Activated naive CD4-positive, alpha-beta T cell treated with Interleukin-2 at 50 U/mL for 16 hours (primary cell): ENCODE measurements around the gene CCDC91.
"Not testable (repeated sequence)": the region's sequence is repeated elsewhere in the genome, so short reads cannot be mapped to it uniquely, and the experiment has no call there.

Source experiments
- DNase-seq: peaks from one replicate; pipeline ENCODE4 v3.0.0-alpha.2; 2020

The CCDC91 gene

DNA sequence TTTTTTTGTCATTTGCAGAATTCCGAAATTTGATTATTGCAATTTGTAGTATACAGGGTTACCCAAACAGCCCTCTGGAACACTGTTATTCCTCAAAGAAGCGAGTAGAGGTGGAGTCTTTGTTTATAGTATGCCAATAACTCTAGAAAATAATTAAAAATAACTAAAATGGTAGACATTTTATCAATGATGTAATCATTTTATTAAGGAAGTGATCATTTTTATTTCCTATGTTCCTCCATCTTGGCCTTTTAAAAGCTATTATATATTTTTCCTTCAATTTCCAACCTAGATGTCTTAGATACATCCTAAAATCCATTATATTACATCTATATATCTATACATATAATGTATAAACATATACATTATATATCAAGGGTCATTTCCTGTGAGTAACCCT lies 106.0 kb downstream of the CCDC91 start:
- no peak for DNase-seq

GRCh38 chr12:28303192-28303591 lies 112.9 kb downstream of the CCDC91 start:
- no peak for DNase-seq

- DNase-seq: no peak
Measured at GRCh38 chr12:28306535-28306934, 116.3 kb downstream of the CCDC91 start.

DNA sequence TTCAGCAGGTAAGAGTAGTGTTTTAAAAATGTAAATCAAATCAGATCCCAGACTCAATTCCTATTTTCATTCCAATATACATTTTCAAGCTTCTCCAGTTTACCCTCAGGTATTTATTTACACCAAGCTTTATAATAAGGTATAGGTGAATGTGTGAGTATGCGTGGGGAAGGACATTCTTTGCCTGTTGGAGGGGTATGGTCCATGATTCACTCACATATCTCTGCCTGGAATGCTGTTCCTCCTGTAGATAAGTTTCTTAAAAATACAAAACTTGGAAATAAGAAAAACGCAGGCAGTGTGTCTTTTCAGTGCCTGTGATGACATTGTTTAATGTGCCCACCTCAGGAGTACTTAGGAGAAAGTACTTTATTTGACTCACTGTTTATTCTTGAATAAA lies 118.6 kb downstream of the CCDC91 start:
- no peak for DNase-seq

- DNase-seq: no peak
Measured at GRCh38 chr12:28313631-28314030, 123.4 kb downstream of the CCDC91 start.

GRCh38 chr12:28316049-28316448 lies 125.8 kb downstream of the CCDC91 start:
- no peak for DNase-seq

DNA sequence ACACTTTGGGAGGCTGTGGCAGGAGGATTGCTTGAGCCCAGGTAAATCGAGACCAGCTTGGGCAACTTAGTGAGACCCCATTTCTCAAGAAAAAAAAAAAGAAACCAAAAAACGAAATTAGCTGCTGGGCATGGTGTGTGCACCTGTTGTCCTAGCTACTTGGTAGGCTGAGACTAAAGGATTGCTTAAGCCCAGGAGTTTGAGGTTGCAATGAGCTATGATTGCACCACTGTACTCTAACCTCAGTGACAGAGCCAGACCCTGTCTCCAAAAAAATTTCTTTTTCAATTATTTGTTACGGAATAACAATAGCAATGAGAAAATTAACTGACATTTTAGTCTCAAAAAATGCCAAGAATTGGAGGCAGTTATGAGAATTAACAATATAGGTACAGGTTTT lies 128.0 kb downstream of the CCDC91 start:
- no peak for DNase-seq

DNA sequence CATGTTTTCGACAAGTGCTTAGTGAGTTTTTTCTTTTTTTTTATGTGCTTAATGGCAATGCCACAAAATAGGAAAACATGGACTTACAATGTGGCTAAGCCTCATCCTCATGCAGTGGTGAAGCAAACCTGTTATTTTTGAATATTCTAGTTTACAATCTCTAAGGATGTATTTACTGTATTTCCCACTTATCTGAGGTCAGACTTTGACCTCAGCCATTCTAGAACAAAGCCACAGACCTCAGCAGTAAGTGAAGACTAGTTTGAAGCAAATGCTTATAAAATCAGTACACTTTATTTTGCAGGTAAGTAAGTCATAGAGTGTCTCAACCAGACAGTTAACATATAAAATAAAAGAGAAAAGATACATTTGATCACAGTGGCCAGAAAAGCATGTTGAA lies 130.1 kb downstream of the CCDC91 start:
- no peak for DNase-seq

GRCh38 chr12:28327722-28328121 lies 137.5 kb downstream of the CCDC91 start:
- DNase-seq: no peak

GRCh38 chr12:28328967-28329366 lies 138.7 kb downstream of the CCDC91 start:
- DNase-seq: no peak

DNA sequence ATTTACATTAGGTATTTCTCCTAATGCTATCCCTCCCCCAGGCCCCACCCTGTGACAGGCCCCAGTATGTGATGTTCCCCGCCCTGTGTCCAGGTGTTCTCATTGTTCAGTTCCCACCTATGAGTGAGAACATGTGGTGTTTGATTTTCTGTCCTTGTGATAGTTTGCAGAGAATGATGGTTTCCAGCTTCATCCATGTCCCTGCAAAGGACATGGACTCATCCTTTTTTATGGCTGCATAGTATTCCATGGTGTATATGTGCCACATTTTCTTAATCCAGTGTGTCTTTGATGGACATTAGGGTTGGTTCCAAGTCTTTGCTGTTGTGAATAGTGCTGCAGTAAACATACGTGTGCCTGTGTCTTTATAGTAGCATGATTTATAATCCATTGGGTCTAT lies 139.5 kb downstream of the CCDC91 start:
- DNase-seq: not testable (repeated sequence)

DNA sequence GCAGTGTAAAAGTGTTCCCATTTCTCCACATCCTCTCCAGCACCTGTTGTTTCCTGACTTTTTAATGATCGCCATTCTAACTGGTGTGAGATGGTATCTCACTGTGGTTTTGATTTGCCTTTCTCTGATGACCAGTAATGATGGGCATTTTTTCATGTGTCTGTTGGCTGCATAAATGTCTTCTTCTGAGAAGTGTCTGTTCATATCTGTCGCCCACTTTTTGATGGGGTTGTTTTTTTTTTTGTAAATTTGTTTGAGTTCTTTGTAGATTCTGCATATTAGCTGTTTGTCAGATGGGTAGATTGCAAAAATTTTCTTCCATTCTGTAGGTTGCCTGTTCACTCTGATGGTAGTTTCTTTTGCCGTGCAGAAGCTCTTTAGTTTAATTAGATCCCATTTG lies 140.0 kb downstream of the CCDC91 start:
- DNase-seq: not testable (repeated sequence)

- DNase-seq: no peak
Measured at GRCh38 chr12:28331130-28331529, 140.9 kb downstream of the CCDC91 start.

GRCh38 chr12:28340261-28341045 lies 150.2 kb downstream of the CCDC91 start:
- no peak for DNase-seq

GRCh38 chr12:28343713-28344112 lies 153.5 kb downstream of the CCDC91 start:
- no peak for DNase-seq

DNA sequence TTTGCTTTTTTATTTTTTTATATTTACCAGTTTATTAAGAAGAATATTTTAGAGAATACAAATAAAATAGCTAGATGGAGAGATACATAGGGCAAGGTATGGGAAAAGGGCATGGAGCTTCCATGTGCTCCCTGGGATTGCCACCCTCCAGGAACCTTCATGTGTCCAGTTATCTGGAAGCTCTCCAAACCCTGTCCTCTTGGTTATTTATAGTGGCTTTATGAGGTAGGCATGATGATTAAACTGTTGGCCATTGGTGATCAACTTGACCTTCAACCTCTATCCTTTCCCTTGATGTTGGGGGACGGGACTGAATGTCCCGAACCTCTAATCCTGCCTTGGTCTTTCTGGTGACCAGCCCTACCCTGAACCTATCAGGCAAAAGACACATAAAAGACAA lies 156.3 kb downstream of the CCDC91 start:
- no peak for DNase-seq

- DNase-seq: no peak
Measured at GRCh38 chr12:28349196-28349595, 158.9 kb downstream of the CCDC91 start.

GRCh38 chr12:28350502-28350901 lies 160.2 kb downstream of the CCDC91 start:
- no peak for DNase-seq

- DNase-seq: no peak
Measured at GRCh38 chr12:28351414-28351813, 161.2 kb downstream of the CCDC91 start.

GRCh38 chr12:28355161-28355560 lies 164.9 kb downstream of the CCDC91 start:
- no peak for DNase-seq

DNA sequence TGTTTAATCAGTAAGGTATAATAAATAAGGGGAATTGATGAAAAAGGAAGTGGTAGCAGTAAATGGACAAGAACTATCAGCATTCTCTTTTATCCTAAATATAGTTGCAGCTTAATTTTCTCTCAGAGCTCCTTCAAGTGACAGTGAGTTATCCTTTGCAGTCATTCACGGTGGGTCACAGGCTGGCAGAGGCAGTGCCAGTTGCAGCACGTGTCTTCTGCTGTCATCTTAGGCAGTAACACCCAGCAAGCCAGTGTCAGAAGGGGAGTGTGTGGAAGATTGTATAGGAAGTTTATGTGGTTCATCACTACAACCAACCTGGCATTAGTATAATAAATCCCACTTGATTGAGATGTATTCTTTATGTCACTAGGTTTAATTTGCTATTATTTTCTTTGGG lies 170.0 kb downstream of the CCDC91 start:
- DNase-seq: no peak

- no peak for DNase-seq
Measured at GRCh38 chr12:28367326-28367725, 177.1 kb downstream of the CCDC91 start.

DNA sequence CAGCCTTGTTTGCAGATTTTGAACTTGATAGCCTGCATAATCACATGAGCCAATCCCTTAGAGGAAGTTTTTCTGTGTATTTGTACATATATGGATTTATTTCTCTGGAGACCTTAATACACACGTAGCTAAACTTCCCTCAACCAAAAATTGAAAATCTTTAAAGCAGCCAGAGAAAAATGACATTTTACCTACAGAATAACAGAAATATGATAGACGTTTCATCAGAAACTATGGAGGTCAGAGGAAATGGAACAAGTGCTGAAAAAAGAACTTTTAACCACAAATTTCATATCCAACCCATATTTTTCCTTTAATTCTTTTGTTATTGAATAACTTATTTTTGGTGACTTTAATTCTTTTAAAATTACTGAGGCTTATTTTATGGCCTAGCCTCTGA lies 177.7 kb downstream of the CCDC91 start:
- DNase-seq: no peak

GRCh38 chr12:28369483-28369882 lies 179.2 kb downstream of the CCDC91 start:
- no peak for DNase-seq

DNA sequence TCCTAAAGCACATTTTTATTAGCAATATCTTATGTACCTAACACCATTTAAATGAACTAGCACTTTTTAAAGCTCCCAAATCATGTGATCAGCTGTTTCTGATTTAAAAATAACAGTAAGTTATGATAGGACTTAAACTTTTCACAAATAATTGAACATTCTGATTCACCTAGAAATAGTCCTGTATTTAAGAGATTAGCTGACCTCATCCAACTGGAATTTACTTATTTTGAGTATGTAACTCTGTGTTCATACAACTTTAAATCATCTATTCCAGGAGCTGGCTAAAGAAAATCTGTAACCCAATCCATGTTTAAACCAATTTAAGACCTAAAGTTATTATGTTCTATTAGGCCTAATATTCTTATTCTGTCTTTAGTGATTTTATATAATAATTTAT lies 184.3 kb downstream of the CCDC91 start:
- no peak for DNase-seq
